ENCODE measurements around the gene TM4SF5.
"Not testable (repeated sequence)": the region's sequence is repeated elsewhere in the genome, so short reads cannot be mapped to it uniquely, and the experiment has no call there.

The TM4SF5 gene

GRCh38 chr17:4816826-4817225, 45.1 kb downstream of the TM4SF5 start:
- no peak for DNase-seq (ENCODE audit: low read depth)

GRCh38 chr17:4818276-4818675, 46.6 kb downstream of the TM4SF5 start:
- no peak overlapping the region for H3K4me3 ChIP-seq (ENCODE audit: low read depth, low read length)

More at GRCh38 chr17:4816826-4817225, 45.1 kb downstream of the TM4SF5 start:
- no peak overlapping the region for H3K4me3 ChIP-seq (ENCODE audit: low read depth, low read length)

GRCh38 chr17:4822835-4823234, 51.1 kb downstream of the TM4SF5 start:
- no peak for DNase-seq (ENCODE audit: low read depth)

More at GRCh38 chr17:4818276-4818675, 46.6 kb downstream of the TM4SF5 start:
- no peak for DNase-seq (ENCODE audit: low read depth)

GRCh38 chr17:4823373-4824089, 51.8 kb downstream of the TM4SF5 start:
- DNase-seq (ENCODE audit: low read depth): no peak

More at GRCh38 chr17:4822835-4823234, 51.1 kb downstream of the TM4SF5 start:
- no peak overlapping the region for H3K4me3 ChIP-seq (ENCODE audit: low read depth, low read length)

GRCh38 chr17:4827399-4827798, 55.7 kb downstream of the TM4SF5 start:
- DNase-seq (ENCODE audit: low read depth): no peak
- no peak overlapping the region for H3K4me3 ChIP-seq (ENCODE audit: low read depth, low read length)

More at GRCh38 chr17:4823373-4824089, 51.8 kb downstream of the TM4SF5 start:
- H3K4me3 ChIP-seq (ENCODE audit: low read depth, low read length): no peak overlapping the region

- DNase-seq (ENCODE audit: low read depth): not testable (repeated sequence)
- H3K4me3 ChIP-seq (ENCODE audit: low read depth, low read length): peak overlapping the region; percentile 91
Observed at GRCh38 chr17:4832829-4833177, 61.1 kb downstream of the TM4SF5 start.

Data from skeletal muscle cell (primary cell).